ENCODE results near the gene PRAC2.

The PRAC2 gene

DNA sequence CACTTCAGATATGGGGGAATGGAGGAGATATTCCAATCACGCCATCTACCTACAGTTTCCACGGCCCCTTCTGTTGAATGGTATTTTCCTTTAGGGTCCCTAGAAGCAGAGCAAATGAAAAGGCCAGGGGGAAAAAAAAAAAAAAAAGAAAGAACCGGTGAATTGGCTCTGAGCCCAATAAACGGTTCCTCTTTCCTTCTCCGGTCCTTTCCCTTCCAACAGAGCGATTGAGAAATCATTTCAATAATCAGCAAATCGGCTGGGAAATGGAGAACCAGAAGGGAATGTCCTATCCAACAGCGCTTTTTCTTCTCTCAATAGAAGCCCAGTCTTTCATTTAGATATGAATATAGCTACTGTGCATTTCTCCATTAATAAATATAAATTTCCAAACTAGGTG is 32.4 kb downstream of the PRAC2 start:
- DNase-seq (ENCODE audit: low read depth), result no peak

DNA sequence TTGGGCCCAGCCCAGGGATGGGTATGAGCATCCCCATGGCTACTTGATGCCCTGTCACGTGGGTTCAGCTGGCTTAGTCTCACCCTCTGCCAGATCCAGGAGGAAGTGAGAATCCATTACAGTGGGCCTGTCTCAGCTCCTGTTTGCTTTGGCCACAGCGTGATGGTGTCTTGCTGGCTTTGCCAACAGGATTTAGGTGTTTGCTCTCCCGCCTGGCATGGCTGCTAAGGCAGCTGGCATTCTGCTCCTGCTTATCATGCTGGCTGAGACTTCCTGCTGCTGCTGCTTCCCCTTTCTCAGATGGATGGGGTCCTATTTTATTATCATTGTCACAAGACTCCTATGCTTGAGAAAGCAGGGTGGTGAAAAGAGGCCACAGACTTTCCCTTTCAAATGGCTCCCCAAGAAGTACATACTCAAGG is 33.9 kb downstream of the PRAC2 start:
- DNase-seq (ENCODE audit: low read depth), result peak; percentile 12

DNA sequence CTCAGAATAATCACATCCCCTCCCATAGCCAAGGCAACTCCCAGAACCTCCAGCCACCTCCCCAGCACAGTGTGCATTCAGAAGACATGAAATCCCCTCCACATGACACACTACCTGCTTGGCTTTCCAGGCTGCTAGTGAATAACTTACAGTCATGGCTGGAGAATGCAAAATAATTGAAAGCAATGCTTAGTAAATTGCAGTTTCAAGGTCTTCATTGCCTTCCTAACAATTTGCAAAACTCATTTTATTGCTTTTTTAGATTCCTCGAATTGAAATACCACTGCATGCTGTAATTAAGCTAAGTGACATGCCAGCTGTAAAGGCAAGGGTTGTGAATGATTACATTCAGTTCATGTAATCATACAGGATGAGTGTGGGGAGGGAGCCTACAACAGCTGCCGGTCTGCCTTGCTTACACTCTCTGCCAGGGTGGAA is 34.6 kb downstream of the PRAC2 start:
- no peak for DNase-seq (ENCODE audit: low read depth)

DNA sequence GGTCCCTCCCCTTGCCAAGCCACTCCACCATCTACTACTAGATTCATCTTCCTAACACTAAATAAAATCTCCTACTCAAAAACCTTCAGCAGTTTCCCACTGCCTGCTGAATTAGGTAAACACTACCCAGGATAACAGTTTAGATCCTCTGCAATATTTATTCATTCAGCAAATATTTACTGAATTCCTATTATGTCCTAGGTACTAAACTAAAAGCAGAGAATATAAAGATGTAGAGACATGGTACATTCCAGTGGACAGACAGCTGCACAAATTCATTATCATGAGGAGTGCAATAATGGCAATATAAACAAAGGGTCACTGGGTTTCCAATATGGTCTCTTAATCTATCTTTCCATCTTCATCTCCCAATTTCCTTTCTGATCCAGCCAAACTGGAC is 36.3 kb downstream of the PRAC2 start:
- no peak for DNase-seq (ENCODE audit: low read depth)

DNA sequence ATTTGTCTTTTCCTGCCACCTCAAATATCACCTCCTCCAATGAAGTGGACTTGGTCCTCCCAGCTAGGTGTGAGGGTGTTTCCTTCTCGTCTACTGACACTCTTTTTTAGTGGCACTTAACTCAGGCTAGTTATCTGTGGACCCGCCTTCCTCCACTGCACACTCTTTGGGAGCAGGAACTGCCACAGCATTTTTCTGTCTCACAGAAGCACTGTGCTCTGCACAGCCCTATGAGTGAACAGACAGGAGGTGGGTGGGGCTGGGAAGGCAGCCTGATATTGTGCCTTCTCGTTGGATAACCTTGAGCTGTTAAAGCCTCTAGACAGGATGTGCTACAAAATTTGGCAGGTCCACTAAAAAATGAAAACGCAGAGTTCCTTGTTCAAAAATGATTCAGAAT is 37.4 kb downstream of the PRAC2 start:
- DNase-seq (ENCODE audit: low read depth), result no peak

DNA sequence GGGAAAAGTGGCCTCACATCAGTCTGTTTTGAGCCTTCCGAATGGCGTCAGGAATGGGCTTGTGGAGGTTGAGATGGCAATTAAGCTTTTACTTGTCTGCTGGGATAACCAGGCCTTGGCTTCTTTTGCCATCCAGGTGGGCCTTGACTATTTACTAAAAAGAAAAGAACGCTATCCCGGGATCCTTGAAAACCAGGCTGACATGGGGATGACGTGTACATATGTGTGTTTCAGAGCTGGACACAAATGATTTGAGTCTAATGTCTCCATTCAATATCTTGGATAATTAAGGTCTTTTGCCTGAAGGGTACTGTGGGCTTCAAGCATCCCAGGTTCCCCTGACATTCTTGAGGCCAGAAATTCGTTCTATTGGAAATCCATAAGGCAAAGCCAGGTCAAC is 38.1 kb downstream of the PRAC2 start:
- DNase-seq (ENCODE audit: low read depth), result no peak

DNA sequence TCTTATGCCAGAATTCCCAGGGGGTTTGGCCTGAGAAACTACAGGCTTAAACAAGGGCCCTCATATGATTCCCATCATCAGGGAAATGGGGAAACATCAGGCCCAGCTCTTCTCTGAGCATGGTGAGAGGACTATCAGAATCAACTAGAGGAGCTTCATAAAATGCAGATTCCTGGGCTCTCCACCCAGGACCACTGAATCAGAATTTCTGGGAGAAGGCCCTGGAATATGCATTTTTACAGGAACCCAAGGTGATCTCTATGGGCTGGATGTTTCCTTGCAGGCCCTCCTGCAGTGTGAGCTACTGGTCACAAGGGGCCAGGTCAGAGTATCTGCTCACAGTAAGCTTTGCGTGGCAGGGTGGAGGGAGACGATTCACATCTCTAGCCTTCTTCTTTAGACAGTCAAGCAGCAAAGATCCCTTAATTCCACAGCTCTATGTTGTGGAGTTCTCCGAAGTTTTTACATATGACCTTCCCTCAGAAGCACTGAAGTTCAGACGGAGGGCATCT is 44.3 kb downstream of the PRAC2 start:
- DNase-seq (ENCODE audit: low read depth), result no peak

DNA sequence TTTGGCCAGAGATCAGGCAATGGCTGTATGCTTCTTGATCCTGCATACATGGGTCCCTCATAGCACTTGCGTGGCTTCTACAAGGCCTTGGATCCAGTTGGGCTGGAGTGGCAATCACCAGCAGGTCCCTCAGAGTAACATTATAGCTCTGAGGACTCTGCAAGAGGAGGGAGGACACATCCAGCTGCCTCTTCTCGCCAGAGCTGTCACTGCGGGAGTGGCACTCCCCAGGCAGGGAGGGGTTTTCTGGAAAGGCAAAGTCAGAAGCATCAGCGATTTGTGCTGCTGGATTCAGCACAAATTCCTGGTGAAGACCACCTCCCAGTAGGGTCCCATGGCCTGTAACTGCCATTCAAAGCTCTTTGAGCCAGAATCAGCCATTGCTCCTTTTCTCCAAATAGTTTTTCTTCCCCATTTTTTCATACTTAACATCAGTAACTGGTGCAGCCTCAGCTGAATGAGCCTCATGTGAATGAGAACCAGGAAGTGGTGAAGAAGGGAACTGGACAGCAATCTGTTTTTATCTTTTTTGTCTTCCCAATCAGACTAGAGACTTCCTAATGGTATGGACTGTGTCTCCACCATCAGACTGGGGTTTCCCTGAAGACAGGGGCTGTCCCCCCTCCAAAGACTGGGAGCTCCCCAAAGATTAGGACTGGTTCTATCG is 46.2 kb downstream of the PRAC2 start:
- no peak for DNase-seq (ENCODE audit: low read depth)

DNA sequence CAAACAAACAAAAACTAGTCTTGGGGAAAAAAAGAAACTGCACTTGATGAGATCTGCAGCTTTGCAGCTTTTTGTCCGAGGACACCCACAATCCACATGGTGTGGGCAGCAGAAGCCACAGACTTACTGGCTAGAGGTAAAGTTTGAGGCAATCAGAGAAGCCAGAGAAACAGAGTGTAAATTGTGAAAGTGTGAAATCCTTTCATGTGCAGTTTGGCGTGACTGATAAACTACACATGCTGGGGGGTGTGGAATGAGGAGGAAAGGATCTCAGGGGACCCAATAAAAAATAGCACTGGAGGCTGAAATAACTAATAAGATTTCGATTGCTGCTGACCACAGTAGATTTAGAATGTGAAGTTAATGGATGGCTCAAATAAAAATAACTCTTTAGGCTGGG is 48.0 kb downstream of the PRAC2 start:
- no peak for DNase-seq (ENCODE audit: low read depth)

DNA sequence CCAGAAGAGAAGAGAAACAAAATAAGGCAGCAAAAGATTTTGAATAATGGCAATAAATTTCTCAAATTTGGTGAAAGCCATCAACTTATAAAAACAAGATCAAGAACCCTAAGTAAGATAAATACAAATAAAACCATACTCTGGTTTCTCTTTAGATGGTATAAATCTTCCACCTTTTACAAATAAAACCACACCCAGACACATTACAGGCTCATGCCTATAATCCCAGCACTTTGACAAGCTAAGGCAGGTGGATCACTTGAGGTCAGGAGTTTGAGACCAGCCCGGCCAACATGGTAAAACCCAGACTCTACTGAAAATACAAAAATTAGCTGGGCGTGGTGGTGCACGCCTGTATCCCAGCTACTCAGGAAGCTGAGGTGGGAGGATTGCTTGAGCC is 50.3 kb downstream of the PRAC2 start:
- DNase-seq (ENCODE audit: low read depth), result no peak

Data from CMK (cell line).